ENCODE measurements around the gene QPRT.
"Not testable (repeated sequence)": the region's sequence is repeated elsewhere in the genome, so short reads cannot be mapped to it uniquely, and the experiment has no call there.

The QPRT gene

GRCh38 chr16:29720703-29721102, 41.7 kb downstream of the QPRT start:
- DNase-seq (ENCODE audit: low spot score): no peak

DNA sequence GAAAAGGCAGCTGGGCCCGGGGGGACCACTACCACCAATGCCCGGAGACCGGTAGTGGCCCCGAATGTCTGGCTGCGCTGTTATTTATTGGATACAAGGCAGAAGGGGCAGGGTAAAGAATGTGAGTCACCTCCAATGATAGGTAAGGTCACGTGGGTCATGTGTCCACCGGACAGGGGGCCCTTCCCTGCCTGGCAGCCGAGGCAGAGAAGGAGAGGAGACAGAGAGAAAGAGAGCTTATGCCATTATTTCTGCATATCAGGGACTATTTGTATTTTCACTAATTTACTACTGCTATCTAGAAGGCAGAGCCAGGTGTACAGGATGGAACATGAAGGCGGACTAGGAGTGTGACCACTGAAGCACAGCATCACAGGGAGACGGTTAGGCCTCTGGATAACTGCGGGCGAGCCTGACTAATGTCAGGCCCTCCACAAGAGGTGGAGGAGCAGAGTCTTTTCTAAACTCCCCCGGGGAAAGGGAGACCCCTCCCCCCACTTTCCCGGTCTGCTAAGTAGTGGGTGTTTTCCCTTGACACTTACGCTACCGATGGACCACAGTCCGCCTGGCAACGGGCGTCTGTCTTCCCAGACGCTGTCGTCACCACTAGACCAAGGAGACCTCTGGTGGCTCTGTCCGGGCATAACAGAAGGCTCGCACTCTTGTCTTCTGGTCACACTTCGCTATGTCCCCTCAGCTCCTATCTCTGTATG, 42.3 kb downstream of the QPRT start:
- peak; percentile 73 for DNase-seq (ENCODE audit: low spot score)

GRCh38 chr16:29726845-29727377, 47.9 kb downstream of the QPRT start:
- DNase-seq (ENCODE audit: low spot score): no peak

GRCh38 chr16:29727452-29727851, 48.5 kb downstream of the QPRT start:
- no peak for DNase-seq (ENCODE audit: low spot score)

- peak; percentile 58 for DNase-seq (ENCODE audit: low spot score)
These were observed 50.1 kb downstream of the QPRT start for GRCh38 chr16:29729116-29729521.

DNA sequence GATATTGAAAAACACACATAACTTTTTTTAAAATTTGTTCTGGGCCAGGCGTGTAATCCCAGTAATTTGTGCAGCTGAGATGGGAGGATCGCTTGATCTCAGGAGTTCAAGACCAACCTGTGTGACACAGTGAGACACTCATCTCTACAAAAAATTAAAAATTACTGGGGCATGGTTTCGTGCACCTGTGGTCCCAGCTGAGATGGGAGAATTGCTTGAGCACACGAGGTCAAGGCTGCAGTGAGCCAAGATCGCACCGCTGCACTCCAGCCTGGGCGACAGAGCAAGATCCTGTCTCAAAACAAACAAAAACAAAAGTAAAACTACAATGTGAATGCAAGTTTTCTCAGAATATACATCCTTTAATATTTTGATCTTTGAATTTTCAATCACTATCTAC, 51.7 kb downstream of the QPRT start:
- no peak for DNase-seq (ENCODE audit: low spot score)

DNA sequence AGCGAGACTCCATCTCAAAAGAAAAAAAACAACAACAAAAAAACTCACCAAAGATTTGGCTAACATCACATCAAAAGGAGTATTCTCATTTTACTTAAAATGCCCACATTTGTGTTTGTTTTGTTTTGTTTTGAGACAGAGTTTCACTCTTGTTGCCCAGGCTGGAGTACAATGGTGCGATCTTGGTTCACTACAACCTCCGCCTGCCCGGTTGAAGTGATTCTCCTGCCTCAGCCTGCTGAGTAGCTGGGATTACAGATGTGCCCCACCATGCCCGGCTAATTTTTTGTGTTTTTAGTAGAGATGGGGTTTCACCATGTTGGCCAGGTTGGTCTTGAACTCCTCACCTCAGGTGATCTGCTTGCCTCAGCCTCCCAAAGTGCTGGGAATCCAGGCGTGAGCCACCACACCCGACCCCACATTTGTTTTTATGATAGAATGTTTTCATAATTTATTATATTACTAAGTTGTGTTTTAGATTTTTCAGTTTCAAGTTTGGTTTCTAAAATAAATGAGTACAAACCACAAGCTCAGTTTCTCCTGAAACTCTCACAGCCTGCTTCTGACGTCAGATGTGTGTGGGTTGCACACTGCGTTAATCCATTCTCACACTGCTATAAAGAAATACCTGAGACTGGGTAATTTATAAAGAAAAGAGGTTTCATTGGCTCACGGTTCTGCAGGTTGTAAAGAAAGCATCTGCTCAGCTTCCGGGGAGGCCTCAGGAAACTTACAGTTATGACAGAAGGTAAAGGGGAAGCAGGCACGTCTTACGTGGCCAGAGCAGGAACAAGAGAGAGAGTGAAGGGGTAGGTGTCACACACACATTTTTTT, 53.0 kb downstream of the QPRT start:
- DNase-seq (ENCODE audit: low spot score): not testable (repeated sequence)

DNA sequence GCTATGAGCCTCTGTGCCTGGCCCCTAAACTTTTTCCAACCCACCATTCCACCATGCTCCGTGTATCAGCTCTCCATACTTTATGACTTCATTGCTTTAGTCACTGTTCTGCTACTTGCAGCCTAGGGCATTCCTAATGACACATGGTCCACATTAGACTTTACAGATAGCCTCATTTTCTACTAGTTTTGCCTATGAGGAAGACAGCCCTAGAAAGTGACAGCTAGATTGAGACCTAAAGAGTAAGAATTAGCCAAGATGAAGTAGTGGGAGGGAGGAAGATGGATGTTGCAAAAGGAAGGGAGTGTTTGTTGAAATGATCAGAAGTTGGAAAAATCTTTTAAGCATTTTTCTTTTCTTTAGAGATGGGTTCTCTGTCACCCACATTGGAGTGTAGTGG, 55.8 kb downstream of the QPRT start:
- DNase-seq (ENCODE audit: low spot score): peak; percentile 26

DNA sequence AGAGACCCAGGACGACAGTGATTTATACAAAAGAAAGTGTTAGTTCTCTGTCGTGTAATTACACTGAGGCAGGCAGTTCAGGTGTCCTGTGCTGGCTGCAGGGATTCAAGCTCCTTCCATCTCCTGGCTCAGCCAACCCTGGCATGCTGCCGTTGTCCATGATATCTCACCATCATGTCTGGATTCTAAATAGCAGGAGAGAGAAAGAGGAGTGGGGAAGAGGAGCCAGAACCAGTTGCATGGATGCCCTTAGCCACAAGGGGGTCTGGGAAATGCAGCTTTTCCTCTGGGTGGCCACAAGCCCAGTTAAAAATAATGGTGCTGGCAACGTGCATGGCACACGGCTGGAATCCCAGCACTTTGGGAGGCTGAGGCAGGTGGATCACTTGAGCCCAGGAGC, 57.1 kb downstream of the QPRT start:
- no peak for DNase-seq (ENCODE audit: low spot score)

GRCh38 chr16:29736764-29737163, 57.8 kb downstream of the QPRT start:
- no peak for DNase-seq (ENCODE audit: low spot score)

DNA sequence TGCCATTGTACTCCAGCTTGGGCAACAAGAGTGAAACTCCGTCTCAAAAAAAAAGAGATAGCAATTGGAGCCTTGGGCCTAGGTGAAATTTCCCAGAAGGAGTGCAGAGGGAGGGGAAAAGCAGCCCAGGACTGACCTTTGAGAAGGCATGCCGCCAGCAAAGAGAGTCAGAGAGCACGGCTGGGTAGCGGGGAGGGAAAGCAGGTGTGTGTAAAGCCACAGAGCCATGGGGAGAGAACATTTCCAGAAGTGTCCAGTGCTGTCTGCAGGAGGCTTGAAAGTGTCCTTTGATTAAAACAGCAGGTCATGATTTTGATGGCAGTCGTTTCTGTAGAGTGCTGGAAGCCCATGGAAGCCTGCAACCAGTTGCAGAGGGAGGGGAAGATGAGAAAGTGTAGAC, 58.7 kb downstream of the QPRT start:
- DNase-seq (ENCODE audit: low spot score): no peak

GRCh38 chr16:29738514-29738913, 59.5 kb downstream of the QPRT start:
- no peak for DNase-seq (ENCODE audit: low spot score)

DNA sequence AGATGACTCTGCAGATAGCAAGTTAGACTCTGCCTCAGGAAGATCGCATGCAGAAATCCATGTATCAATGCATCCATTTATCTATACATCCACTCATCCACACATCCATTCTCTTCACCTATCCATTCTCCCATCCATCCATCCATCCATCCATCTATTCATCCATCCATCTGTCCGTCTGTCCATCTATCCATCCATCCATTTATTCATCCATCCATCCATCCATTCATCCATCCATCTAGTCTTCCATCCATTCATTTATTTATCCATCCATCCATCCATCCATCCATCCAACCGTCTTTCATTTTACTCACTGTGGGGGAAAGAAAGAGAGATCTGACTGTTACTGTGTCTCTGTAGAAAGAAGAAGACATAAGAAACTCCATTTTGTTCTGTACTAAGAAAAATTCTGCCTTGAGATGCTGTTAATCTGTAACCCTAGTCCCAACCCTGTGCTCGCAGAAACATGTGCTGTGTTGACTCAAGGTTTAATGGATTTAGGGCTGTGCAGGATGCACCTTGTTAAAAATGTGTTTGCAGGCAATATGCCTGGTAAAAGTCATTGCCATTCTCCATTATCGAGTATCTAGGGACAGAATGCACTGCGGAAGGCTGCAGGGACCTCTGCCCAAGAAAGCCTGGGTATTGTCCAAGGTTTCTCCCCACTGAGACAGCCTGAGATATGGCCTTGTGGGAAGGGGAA, 61.1 kb downstream of the QPRT start:
- not testable (repeated sequence) for DNase-seq (ENCODE audit: low spot score)

- not testable (repeated sequence) for DNase-seq (ENCODE audit: low spot score)
These were observed 61.6 kb downstream of the QPRT start for GRCh38 chr16:29740630-29741015.

DNA sequence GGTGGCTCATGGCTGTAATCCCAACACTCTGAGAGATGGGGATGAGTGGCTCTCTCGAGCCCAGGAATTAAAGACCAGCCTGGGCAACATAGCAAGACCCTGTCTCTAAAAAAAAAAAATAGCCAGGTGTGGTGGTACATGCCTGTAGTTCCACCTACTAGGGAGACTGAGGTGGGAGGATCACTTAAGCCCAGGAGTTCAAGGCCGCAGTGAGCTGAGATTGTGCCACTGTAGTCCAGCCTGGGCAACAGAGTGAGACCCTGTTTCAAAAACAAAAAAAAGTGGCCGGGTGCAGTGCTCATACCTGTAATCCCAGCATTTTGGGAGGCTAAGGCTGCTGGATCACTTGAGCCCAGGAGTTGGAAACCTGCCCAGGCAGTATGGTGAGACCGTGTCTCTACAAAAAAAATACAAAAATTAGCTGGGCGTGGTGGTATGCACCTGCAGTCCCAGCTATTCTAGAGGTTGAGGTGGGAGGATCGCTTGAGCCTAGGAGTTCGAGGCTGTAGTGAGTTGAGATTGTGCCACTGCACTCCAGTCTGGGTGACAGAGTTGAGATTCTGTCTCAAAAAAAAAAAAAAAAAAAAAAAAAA, 63.8 kb downstream of the QPRT start:
- no peak for DNase-seq (ENCODE audit: low spot score)

DNA sequence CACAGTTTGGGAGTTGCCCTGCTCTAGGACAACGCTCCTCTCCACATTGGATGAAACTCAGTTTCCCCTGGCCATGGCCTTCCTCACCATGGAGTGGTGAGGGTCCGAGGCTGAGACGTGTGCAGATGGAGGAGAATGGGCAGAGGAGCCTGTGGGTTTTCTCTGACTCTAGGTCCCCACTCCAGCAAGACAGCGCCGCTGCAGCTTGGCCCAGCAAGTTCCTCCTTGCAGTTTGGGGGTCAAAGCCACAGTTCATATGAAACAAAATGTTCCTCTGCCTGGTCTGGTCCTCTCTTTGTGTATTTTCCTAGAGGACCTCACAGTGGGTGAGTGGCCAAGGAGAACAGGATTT, 64.5 kb downstream of the QPRT start:
- DNase-seq (ENCODE audit: low spot score): no peak

DNA sequence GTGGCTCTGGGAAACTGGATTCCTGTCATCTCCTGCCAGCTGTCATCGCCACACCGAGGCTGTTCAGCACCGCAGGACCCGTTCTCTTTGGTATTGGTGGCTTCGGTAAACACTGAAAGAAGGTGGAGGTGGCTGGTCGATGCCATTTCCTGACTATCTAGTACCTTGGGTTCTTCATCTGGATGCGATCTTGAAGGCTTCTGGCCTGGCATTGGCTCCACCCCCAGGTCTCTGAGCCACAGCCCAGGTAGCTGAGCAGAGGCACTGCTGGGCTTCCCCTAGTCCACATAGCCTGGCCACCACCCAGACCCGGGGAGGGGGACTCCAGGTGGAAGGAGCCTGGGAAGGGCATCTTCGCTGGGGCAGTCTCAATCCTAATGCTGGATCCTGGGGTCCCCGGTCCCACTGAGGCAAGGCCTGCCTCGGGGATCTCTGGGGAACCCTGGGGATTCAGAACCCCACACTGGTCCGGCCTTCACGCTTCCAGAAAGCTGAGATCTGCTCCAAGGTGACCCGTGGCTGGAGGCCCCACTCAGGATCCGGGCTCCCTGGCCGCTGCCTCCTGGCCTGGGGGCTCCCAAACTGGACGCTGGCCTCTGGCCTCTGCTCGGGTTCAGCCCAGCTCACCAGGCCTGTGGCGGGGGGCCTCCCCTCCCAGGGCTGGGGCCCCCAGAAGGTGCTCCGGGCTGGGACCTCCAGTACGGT, 65.0 kb downstream of the QPRT start:
- no peak for DNase-seq (ENCODE audit: low spot score)

DNA sequence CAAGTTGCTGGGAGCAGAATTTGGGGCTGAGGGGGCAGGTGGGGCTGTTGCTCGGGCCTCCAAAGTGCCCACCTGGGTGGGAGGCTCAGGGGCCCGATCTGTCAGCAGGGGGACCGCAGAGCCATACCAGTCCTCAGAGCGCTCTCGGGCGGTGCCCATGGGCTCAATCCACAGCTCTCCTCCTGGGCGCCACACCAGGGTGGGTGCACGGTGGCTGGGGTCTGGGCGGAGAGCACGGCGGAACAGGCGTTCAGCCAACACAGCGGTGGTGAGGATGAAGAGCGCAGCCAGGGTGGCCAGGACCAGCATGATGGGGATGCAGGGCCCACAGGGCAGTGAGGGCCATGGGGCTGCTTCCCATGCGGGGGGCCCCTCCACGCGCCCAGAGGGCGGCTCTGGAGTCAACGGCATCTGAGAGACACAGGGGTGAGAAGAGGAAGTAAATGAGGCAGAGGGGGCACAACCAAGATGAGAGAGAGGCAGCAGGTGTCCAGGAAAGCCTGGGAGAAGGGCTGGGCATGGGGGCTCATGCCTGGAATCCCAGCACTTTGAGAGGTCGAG, 65.6 kb downstream of the QPRT start:
- DNase-seq (ENCODE audit: low spot score): no peak

GRCh38 chr16:29745121-29745852, 66.3 kb downstream of the QPRT start:
- no peak for DNase-seq (ENCODE audit: low spot score)

DNA sequence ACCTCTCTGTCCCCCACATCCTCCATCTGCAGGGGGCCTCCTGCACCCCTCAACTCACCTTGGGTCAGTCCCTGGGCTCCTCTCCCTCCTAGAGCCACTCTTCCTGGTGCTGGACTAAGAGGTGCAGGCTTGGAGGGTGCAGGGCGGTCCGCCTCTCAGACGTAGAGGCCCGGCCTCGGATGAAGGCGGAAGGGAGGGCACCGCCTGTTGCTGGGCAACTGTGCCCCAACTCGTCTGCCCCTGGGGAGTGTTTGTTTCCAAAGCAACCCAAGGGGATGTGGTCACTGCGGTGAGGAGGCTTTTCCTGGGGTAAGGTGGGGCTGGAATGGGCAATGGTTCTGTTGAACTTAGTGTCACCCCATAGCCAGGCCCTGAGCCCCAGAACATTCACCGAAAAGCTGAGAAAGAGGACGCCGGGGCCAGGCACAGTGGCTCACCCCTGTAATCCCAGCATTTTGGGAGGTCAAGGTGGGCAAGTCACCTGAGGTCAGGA, 66.9 kb downstream of the QPRT start, which contains the start of gene C16orf54:
Gene C16orf54, minus strand, starts transcription at position 138 of the 493 bp plus-strand sequence. CDS start 1,039 bp downstream, outside the sequence.
- no peak for DNase-seq (ENCODE audit: low spot score)

Measured in RKO (cell line).